Measurements from ENCODE around the gene SRRM2.

GRCh38 chr16:2782583-2783351 lies 30.3 kb downstream of the SRRM2 start:
- TF ChIP-seq CTCF (IDR thresholded peaks at IDR 0.05) (no peak), ZFX (IDR thresholded peaks at IDR 0.05; ENCODE audit: borderline replicate concordance) (no peak)
